ENCODE data around the gene GID4.

GID4 gene

GRCh38 chr17:18018411-18018921, 20.7 kb upstream of the GID4 start:
- Histone ChIP-seq H3K4me1 (ENCODE audit: insufficient read depth, low read length, poor library complexity, severe bottlenecking) (no peaks in the 10 kb centered on the region), H3K4me2 (ENCODE audit: low read depth, low read length, poor library complexity, severe bottlenecking) (no peak overlapping the region), H3K9me3 (ENCODE audit: insufficient read depth, low read depth, low read length) (no peaks in the 10 kb centered on the region), H2AFZ (ENCODE audit: low read length) (no peak overlapping the region), H3K79me2 (ENCODE audit: insufficient read depth, low read length) (no peaks in the 10 kb centered on the region), H3K9me2 (replicated peaks; ENCODE audit: low read depth, low read length) (no peaks in the 10 kb centered on the region), H3K4me3 (ENCODE audit: low read length, poor library complexity, severe bottlenecking) (no peak overlapping the region), H3F3A (ENCODE audit: low read depth) (no peaks in the 10 kb centered on the region), H4K20me1 (ENCODE audit: insufficient read depth, low read length, poor library complexity, severe bottlenecking) (no peaks in the 10 kb centered on the region), H3K27me3 (ENCODE audit: insufficient read depth, low read length, poor library complexity, severe bottlenecking) (no peaks in the 10 kb centered on the region), H3K9ac (ENCODE audit: low read depth, low read length, poor library complexity, severe bottlenecking) (no peak overlapping the region), H3K36me3 (ENCODE audit: insufficient read depth, low read length) (peaks cover 10% of the 10 kb centered on the region; the same call in 1 of the 2 replicates)
- no peak for TF ChIP-seq EZH2phosphoT487 (IDR thresholded peaks at IDR 0.05; ENCODE audit: borderline replicate concordance)
- TF ChIP-seq CTCF (conservative IDR thresholded peaks at IDR 0.05; ENCODE audit: low read length), result no peak

- no peak overlapping the region for H3K9ac ChIP-seq (ENCODE audit: low read depth, low read length, poor library complexity, severe bottlenecking)
- no peak for TF ChIP-seq CTCF (conservative IDR thresholded peaks at IDR 0.05; ENCODE audit: low read length)
- no peak for TF ChIP-seq EZH2phosphoT487 (IDR thresholded peaks at IDR 0.05; ENCODE audit: borderline replicate concordance)
- H2AFZ ChIP-seq (ENCODE audit: low read length), result no peak overlapping the region
- no peak overlapping the region for H3K4me3 ChIP-seq (ENCODE audit: low read length, poor library complexity, severe bottlenecking)
- H3K9me2 ChIP-seq (replicated peaks; ENCODE audit: low read depth, low read length), result no peaks in the 10 kb centered on the region
- peaks cover 12% of the 10 kb centered on the region; the same call in 1 of the 2 replicates for H3K36me3 ChIP-seq (ENCODE audit: insufficient read depth, low read length)
- H3K79me2 ChIP-seq (ENCODE audit: insufficient read depth, low read length), result no peaks in the 10 kb centered on the region
- no peak overlapping the region for H3K4me2 ChIP-seq (ENCODE audit: low read depth, low read length, poor library complexity, severe bottlenecking)
- H3F3A ChIP-seq (ENCODE audit: low read depth), result no peaks in the 10 kb centered on the region
- H4K20me1 ChIP-seq (ENCODE audit: insufficient read depth, low read length, poor library complexity, severe bottlenecking), result no peaks in the 10 kb centered on the region
- H3K27me3 ChIP-seq (ENCODE audit: insufficient read depth, low read length, poor library complexity, severe bottlenecking), result no peaks in the 10 kb centered on the region
- H3K9me3 ChIP-seq (ENCODE audit: insufficient read depth, low read depth, low read length), result no peaks in the 10 kb centered on the region
- H3K4me1 ChIP-seq (ENCODE audit: insufficient read depth, low read length, poor library complexity, severe bottlenecking), result no peaks in the 10 kb centered on the region
Observed at GRCh38 chr17:18019838-18020154, 19.4 kb upstream of the GID4 start.

- Histone ChIP-seq H3K9ac (ENCODE audit: low read depth, low read length, poor library complexity, severe bottlenecking) (no peak overlapping the region), H3K4me1 (ENCODE audit: insufficient read depth, low read length, poor library complexity, severe bottlenecking) (no peaks in the 10 kb centered on the region)
Observed at GRCh38 chr17:18020971-18021370, 18.2 kb upstream of the GID4 start.

More at GRCh38 chr17:18020971-18021370, 18.2 kb upstream of the GID4 start:
- Histone ChIP-seq H3K27me3 (ENCODE audit: insufficient read depth, low read length, poor library complexity, severe bottlenecking) (no peaks in the 10 kb centered on the region), H4K20me1 (ENCODE audit: insufficient read depth, low read length, poor library complexity, severe bottlenecking) (no peaks in the 10 kb centered on the region), H3K79me2 (ENCODE audit: insufficient read depth, low read length) (no peaks in the 10 kb centered on the region), H2AFZ (ENCODE audit: low read length) (no peak overlapping the region), H3K4me2 (ENCODE audit: low read depth, low read length, poor library complexity, severe bottlenecking) (no peak overlapping the region), H3K9me3 (ENCODE audit: insufficient read depth, low read depth, low read length) (no peaks in the 10 kb centered on the region), H3F3A (ENCODE audit: low read depth) (no peaks in the 10 kb centered on the region), H3K4me3 (ENCODE audit: low read length, poor library complexity, severe bottlenecking) (no peak overlapping the region), H3K36me3 (ENCODE audit: insufficient read depth, low read length) (peaks cover 17% of the 10 kb centered on the region; the same call in 1 of the 2 replicates), H3K9me2 (replicated peaks; ENCODE audit: low read depth, low read length) (no peaks in the 10 kb centered on the region)
- TF ChIP-seq CTCF (conservative IDR thresholded peaks at IDR 0.05; ENCODE audit: low read length) (no peak), EZH2phosphoT487 (IDR thresholded peaks at IDR 0.05; ENCODE audit: borderline replicate concordance) (no peak)

All from Loucy (cell line).